Measurements from ENCODE around the gene CNPY4. TPM values are rescaled to one million over a fixed set of nuclear protein-coding genes. Genes with fewer than 3 reads are reported as not detected.
A peak's percentile ranks its signal among the peaks of the same experiment; 100 is the strongest.

CNPY4 gene
- polyA plus RNA-seq, 3 donors = 6.2 to 6.8 (median 6.2) TPM

DNA sequence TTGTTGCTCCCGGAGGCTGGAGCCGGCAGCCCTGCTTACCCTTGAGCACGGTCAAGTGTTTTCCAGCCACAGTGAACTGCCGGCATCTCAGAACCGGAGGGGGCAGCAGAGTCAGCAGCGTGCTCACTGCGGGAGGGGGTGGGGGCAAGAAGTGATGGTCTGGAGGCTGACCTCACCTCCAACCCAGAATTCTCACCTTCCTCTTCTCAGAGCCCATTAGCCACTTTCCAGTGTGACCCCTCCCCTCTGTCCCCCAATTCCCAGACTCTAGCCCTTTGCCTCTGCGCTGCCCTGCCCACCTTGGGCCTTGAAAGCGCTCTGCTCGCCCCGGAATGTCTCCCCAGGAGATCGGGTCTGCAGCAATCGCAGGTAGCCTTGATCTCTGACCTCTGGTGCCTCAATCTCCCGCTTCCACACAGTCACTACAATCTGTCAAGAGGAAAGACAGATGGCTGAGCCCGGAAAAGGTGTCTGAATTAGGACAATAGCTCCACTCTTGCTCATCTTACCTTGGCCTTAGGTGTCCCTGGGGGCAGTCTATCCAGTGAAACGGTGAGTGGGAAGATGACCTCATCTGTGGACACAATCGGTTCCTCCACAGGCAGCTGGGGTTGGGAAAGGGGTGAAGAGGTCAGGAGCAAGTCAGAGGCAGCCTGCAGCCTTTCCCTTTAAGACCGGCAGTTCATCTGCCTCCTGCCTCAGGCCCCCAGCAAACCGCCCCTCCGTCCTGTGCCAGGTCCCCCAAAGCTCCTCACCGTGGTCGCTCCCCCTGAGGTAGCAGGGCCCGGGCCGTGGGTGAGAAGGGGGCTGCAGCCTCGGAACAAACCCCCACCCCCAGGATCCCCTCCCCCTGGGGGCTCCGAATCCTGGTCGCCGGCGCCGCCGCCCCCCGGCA lies 38.1 kb downstream of the CNPY4 start:
- no peaks in the 10 kb centered on the region for H3K9me3 Mint-ChIP-seq
- H3K4me1 Mint-ChIP-seq = peaks cover 50% of the 10 kb centered on the region
- Histone ChIP-seq H3K4me3 (replicated peaks in 1 of 3; ENCODE audit: low read depth in 2 of 3, low read length in 3 of 3) (peak overlapping the region; percentile 64 to 95 (median 78)), H3K9ac (ENCODE audit: insufficient read depth, low read length, poor library complexity, severe bottlenecking) (peak overlapping the region; percentile 86), H3K27ac (ENCODE audit: low read depth in 1 of 2, low read length in 2 of 2) (peak overlapping the region; percentile 32 to 79), H4K20me1 (ENCODE audit: insufficient read depth, low read length) (peaks cover 55% of the 10 kb centered on the region), H3K36me3 (replicated peaks in 1 of 2; ENCODE audit: control insufficient read depth in 1 of 2, insufficient read depth in 2 of 2, low read length in 2 of 2) (peaks cover 36 to 38% of the 10 kb centered on the region in 2 donors), H3K4me2 (replicated peaks; ENCODE audit: extremely low read depth, low read length, poor library complexity, severe bottlenecking) (peak overlapping the region; percentile 94), H2AFZ (ENCODE audit: insufficient read depth, low read depth, low read length, poor library complexity, severe bottlenecking) (peak overlapping the region; percentile 85), H3K4me1 (ENCODE audit: control insufficient read depth in 1 of 2, insufficient read depth in 2 of 2, low read length in 2 of 2) (peaks cover 52 to 63% of the 10 kb centered on the region in 2 donors), H3K9me3 (replicated peaks in 1 of 2; ENCODE audit: control insufficient read depth in 1 of 2, insufficient read depth in 1 of 2, low read length in 2 of 2) (no peaks in the 10 kb centered on the region), H3K79me2 (ENCODE audit: insufficient read depth, low read length) (peaks cover 58% of the 10 kb centered on the region), H3K27me3 (ENCODE audit: control insufficient read depth in 2 of 2, insufficient read depth in 2 of 2, low read length in 2 of 2) (no peaks in the 10 kb centered on the region)
- peak in 2 of 3 donors; percentile 39 to 61 for DNase-seq
- peak overlapping the region; percentile 75 to 92 (median 83) for H3K27ac Mint-ChIP-seq
- intact Hi-C loops (cut with micrococcal nuclease) = no loop called here
- H3K4me3 Mint-ChIP-seq = peak overlapping the region; percentile 78 to 91
- H3K36me3 Mint-ChIP-seq = peaks cover 38 to 51% of the 10 kb centered on the region in 2 donors
- WGBS (ENCODE audit: insufficient coverage) = 44% methylated on average over 17 of the region's 32 CpGs
- TF ChIP-seq, protein P1, sequence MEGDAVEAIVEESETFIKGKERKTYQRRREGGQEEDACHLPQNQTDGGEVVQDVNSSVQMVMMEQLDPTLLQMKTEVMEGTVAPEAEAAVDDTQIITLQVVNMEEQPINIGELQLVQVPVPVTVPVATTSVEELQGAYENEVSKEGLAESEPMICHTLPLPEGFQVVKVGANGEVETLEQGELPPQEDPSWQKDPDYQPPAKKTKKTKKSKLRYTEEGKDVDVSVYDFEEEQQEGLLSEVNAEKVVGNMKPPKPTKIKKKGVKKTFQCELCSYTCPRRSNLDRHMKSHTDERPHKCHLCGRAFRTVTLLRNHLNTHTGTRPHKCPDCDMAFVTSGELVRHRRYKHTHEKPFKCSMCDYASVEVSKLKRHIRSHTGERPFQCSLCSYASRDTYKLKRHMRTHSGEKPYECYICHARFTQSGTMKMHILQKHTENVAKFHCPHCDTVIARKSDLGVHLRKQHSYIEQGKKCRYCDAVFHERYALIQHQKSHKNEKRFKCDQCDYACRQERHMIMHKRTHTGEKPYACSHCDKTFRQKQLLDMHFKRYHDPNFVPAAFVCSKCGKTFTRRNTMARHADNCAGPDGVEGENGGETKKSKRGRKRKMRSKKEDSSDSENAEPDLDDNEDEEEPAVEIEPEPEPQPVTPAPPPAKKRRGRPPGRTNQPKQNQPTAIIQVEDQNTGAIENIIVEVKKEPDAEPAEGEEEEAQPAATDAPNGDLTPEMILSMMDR (IDR thresholded peaks at IDR 0.05) = no peak
- peaks cover under 1 to 11% (median 10%) of the 10 kb centered on the region in 3 donors for H3K27me3 Mint-ChIP-seq (ENCODE audit: low read depth in 3 of 3)

DNA sequence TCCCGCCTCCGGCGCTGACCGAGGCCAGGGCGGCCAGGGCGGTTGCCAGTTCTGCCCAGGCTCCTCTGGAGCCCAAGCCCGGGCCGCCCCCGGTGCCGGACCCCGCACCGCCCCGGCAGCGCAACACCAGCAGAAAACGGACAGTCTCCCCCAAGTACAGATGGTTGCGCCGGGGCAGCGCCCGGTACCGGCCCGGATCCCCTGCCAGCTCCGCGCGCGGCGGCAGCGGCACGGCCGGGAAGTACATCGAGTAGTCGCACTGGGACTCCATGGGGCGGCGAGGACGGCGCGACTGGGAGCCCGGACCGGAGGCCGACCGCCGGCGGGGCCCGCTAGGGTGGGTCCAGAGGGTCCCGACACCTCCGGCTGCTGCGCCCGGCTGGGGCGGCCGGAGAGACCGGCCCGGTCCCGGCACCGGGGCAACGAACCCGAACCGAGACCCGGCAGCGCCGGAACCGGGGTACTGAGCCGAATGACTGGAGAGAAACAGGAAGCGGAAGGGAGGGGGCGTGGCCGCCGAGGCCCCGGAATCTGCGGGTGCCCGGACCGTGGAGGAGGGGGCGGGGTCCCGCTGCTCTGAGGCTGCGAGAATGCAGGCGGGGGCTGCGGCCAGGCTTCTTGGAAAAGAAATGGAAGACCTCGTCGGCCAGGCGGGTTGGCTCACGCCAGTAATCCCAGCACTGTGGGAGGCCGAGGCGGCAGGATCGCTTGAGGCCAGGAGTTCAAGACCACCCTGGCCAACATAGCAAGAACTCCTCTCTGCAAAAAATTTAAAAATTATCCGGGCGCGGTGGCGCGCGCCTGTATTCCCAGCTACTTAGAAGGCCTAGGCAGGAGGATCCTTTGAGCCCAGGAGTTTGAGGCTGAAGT lies 39.0 kb downstream of the CNPY4 start, which contains the start of gene TRAPPC14:
Gene TRAPPC14 (minus strand): TSS at position 495 of the 870 bp plus-strand sequence. CDS start 224 bp downstream, at position 271.
- peak within 1 kb of the TSS; percentile 76 to 92 (median 84) for H3K27ac Mint-ChIP-seq
- H3K4me1 Mint-ChIP-seq = peaks cover 41% of the 10 kb centered on the region
- peaks cover 44 to 54% of the 10 kb centered on the region in 2 donors for H3K4me1 ChIP-seq (ENCODE audit: control insufficient read depth in 1 of 2, insufficient read depth in 2 of 2, low read length in 2 of 2)
- no peaks in the 10 kb centered on the region for H3K9me3 Mint-ChIP-seq
- H3K27me3 Mint-ChIP-seq (ENCODE audit: low read depth in 3 of 3) = peaks cover 6 to 16% (median 15%) of the 10 kb centered on the region in 3 donors
- TF ChIP-seq, protein P1 (IDR thresholded peaks at IDR 0.05) = no peak
- intact Hi-C loops (cut with micrococcal nuclease) = no loop called here
- peaks cover 32 to 42% of the 10 kb centered on the region in 2 donors for H3K36me3 Mint-ChIP-seq
- DNase-seq = peak; percentile 74 to 80 (median 78)
- peak within 1 kb of the TSS; percentile 32 to 79 for H3K27ac ChIP-seq (ENCODE audit: low read depth in 1 of 2, low read length in 2 of 2)
- peaks cover 32 to 34% of the 10 kb centered on the region in 2 donors for H3K36me3 ChIP-seq (replicated peaks in 1 of 2; ENCODE audit: control insufficient read depth in 1 of 2, insufficient read depth in 2 of 2, low read length in 2 of 2)
- peak within 1 kb of the TSS; percentile 80 to 91 for H3K4me3 Mint-ChIP-seq
- H4K20me1 ChIP-seq (ENCODE audit: insufficient read depth, low read length) = peaks cover 46% of the 10 kb centered on the region
- H3K9ac ChIP-seq (ENCODE audit: insufficient read depth, low read length, poor library complexity, severe bottlenecking) = peak within 1 kb of the TSS; percentile 86
- peaks cover 49% of the 10 kb centered on the region for H3K79me2 ChIP-seq (ENCODE audit: insufficient read depth, low read length)
- peak within 1 kb of the TSS; percentile 85 for H2AFZ ChIP-seq (ENCODE audit: insufficient read depth, low read depth, low read length, poor library complexity, severe bottlenecking)
- no peaks in the 10 kb centered on the region for H3K27me3 ChIP-seq (ENCODE audit: control insufficient read depth in 2 of 2, insufficient read depth in 2 of 2, low read length in 2 of 2)
- H3K9me3 ChIP-seq (replicated peaks in 1 of 2; ENCODE audit: control insufficient read depth in 1 of 2, insufficient read depth in 1 of 2, low read length in 2 of 2) = no peaks in the 10 kb centered on the region
- H3K4me2 ChIP-seq (replicated peaks; ENCODE audit: extremely low read depth, low read length, poor library complexity, severe bottlenecking) = peak within 1 kb of the TSS; percentile 94
- WGBS (ENCODE audit: insufficient coverage) = under 1% methylated on average over 80 of the region's 87 CpGs
- peak within 1 kb of the TSS; percentile 64 to 95 (median 78) for H3K4me3 ChIP-seq (replicated peaks in 1 of 3; ENCODE audit: low read depth in 2 of 3, low read length in 3 of 3)
